Endothelial cell (in vitro differentiated cells): ENCODE data around the gene LENG9. TPM values are rescaled to one million over a fixed set of nuclear protein-coding genes. Genes with fewer than 3 reads are reported as not detected.
"Not testable (repeated sequence)": the region's sequence is repeated elsewhere in the genome, so short reads cannot be mapped to it uniquely, and the experiment has no call there.

Source experiments
- DNase-seq: peaks from one replicate; pipeline ENCODE4 v3.0.0; 2021; ENCODE audit warnings: low spot score
- H3K27ac Mint-ChIP-seq: one replicate; pipeline ENCODE4 v1.8.0; 2021; ENCODE audit warnings: mixed read lengths, inconsistent platforms; ENCODE audit not compliant: unreplicated experiment
- H3K27me3 Mint-ChIP-seq: one replicate; pipeline ENCODE4 v1.8.0; 2021; ENCODE audit warnings: mild to moderate bottlenecking, moderate library complexity, mixed read lengths, inconsistent platforms; ENCODE audit not compliant: unreplicated experiment
- H3K36me3 Mint-ChIP-seq: one replicate; pipeline ENCODE4 v1.8.0; 2021; ENCODE audit warnings: mild to moderate bottlenecking, low read depth, mixed read lengths, inconsistent platforms; ENCODE audit not compliant: unreplicated experiment
- H3K4me1 Mint-ChIP-seq: one replicate; pipeline ENCODE4 v1.8.0; 2021; ENCODE audit warnings: mild to moderate bottlenecking, mixed read lengths, inconsistent platforms; ENCODE audit not compliant: unreplicated experiment
- H3K4me3 Mint-ChIP-seq: one replicate; pipeline ENCODE4 v1.8.0; 2021; ENCODE audit warnings: mild to moderate bottlenecking, mixed read lengths, inconsistent platforms; ENCODE audit not compliant: unreplicated experiment
- H3K9me3 Mint-ChIP-seq: one replicate; pipeline ENCODE4 v1.8.0; 2021; ENCODE audit warnings: mixed read lengths, inconsistent platforms; ENCODE audit not compliant: unreplicated experiment
- CTCF ChIP-seq: fragments of 200-600 bp; sonication (generic); IDR thresholded peaks from one replicate; pipeline ENCODE4 v1.5.0; 2021; ENCODE audit warnings: antibody characterized with exemption; ENCODE audit not compliant: unreplicated experiment
- total RNA-seq: library from RNA; stranded (reverse); fragmentation: NEBNext Ultra II Directional; extraction: Animal tissue kit (Norgen Biotek cat#: 25700); gene quantifications from one replicate; pipeline ENCODE4 v1.2.1, GENCODE V29; 2021; ENCODE audit not compliant: unreplicated experiment

Gene LENG9
- total RNA-seq, 1 donor from 2014 or later: 3.4 TPM

- peak within 1 kb of the TSS; percentile 100 for H3K27ac Mint-ChIP-seq
- H3K9me3 Mint-ChIP-seq: no peaks in the 10 kb centered on the region
- TF ChIP-seq CTCF: no peak
- H3K36me3 Mint-ChIP-seq: peaks cover 38% of the 10 kb centered on the region
- DNase-seq: peak; percentile 93
- peak within 1 kb of the TSS; percentile 100 for H3K4me3 Mint-ChIP-seq
- peaks cover 32% of the 10 kb centered on the region for H3K4me1 Mint-ChIP-seq
- H3K27me3 Mint-ChIP-seq: peaks cover 30% of the 10 kb centered on the region
Measured at GRCh38 chr19:54448774-54449700, 14.5 kb downstream of the LENG9 start, which contains the start of gene LENG8. Gene LENG8, plus strand, starts transcription at chr19:54449199. Its CDS starts 2,146 bp downstream, at chr19:54451345.

- TF ChIP-seq CTCF: no peak
- H3K36me3 Mint-ChIP-seq: peaks cover 32% of the 10 kb centered on the region
- H3K4me1 Mint-ChIP-seq: peaks cover 32% of the 10 kb centered on the region
- peak; percentile 70 for DNase-seq
- peak overlapping the region; percentile 99 for H3K27ac Mint-ChIP-seq
- peaks cover 24% of the 10 kb centered on the region for H3K27me3 Mint-ChIP-seq
- peak overlapping the region; percentile 99 for H3K4me3 Mint-ChIP-seq
- H3K9me3 Mint-ChIP-seq: no peaks in the 10 kb centered on the region
Measured at GRCh38 chr19:54448040-54448773, 15.4 kb downstream of the LENG9 start.

- not testable (repeated sequence) for H3K4me3 Mint-ChIP-seq, H3K9me3 Mint-ChIP-seq, H3K27ac Mint-ChIP-seq, DNase-seq
- H3K4me1 Mint-ChIP-seq: peaks cover 32% of the 10 kb centered on the region
- peaks cover 21% of the 10 kb centered on the region for H3K27me3 Mint-ChIP-seq
- H3K36me3 Mint-ChIP-seq: peaks cover 25% of the 10 kb centered on the region
Measured at GRCh38 chr19:54446349-54446748, 17.2 kb downstream of the LENG9 start.

GRCh38 chr19:54444737-54445136, 18.8 kb downstream of the LENG9 start:
- no peak overlapping the region for H3K4me3 Mint-ChIP-seq
- TF ChIP-seq CTCF: no peak
- no peaks in the 10 kb centered on the region for H3K9me3 Mint-ChIP-seq
- H3K4me1 Mint-ChIP-seq: peaks cover 17% of the 10 kb centered on the region
- H3K36me3 Mint-ChIP-seq: peaks cover 11% of the 10 kb centered on the region
- no peak overlapping the region for H3K27ac Mint-ChIP-seq
- DNase-seq: no peak
- H3K27me3 Mint-ChIP-seq: peaks cover 7% of the 10 kb centered on the region

- no peaks in the 10 kb centered on the region for H3K4me1 Mint-ChIP-seq
Measured at GRCh38 chr19:54440641-54441040, 22.9 kb downstream of the LENG9 start.

More at GRCh38 chr19:54440641-54441040, 22.9 kb downstream of the LENG9 start:
- Mint-ChIP-seq H3K4me3 (no peak overlapping the region), H3K9me3 (no peaks in the 10 kb centered on the region), H3K36me3 (peaks cover 9% of the 10 kb centered on the region), H3K27ac (no peak overlapping the region), H3K27me3 (no peaks in the 10 kb centered on the region)
- DNase-seq: no peak
- no peak for TF ChIP-seq CTCF
